ENCODE measurements around the gene PEX5.

DNA sequence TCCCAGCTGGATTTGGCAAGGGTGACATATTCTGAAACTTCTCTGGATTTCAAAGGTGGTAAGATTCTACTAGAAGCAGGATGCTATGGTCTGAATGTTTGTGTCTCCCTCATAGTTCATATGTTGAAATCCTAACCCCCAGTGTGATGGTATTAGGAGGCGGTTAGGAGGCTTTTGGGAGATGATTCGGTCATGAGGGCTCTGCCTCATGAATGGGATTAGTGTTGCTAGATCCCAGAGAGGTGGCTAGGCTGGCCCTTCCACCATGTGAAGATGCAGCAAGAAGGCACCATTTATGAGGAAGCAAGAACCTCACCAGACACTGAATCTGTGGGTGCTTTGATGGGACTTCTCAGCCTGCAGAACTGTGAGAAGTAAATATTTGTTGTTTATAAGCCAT, 11.0 kb upstream of the PEX5 start:
- TF ChIP-seq, protein P1, sequence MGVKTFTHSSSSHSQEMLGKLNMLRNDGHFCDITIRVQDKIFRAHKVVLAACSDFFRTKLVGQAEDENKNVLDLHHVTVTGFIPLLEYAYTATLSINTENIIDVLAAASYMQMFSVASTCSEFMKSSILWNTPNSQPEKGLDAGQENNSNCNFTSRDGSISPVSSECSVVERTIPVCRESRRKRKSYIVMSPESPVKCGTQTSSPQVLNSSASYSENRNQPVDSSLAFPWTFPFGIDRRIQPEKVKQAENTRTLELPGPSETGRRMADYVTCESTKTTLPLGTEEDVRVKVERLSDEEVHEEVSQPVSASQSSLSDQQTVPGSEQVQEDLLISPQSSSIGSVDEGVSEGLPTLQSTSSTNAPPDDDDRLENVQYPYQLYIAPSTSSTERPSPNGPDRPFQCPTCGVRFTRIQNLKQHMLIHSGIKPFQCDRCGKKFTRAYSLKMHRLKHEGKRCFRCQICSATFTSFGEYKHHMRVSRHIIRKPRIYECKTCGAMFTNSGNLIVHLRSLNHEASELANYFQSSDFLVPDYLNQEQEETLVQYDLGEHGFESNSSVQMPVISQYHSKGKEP (tag by site-specific recombination; IDR thresholded peaks at IDR 0.05) = no peak
- TF ChIP-seq GLI2 (tag by site-specific recombination; IDR thresholded peaks at IDR 0.05; ENCODE audit: borderline replicate concordance, low read depth) (no peak), HOXC10 (CRISPR knock-in tag; IDR thresholded peaks at IDR 0.05) (no peak), ZNF24 (tag by site-specific recombination; IDR thresholded peaks at IDR 0.05) (no peak), KLF16 (tag by site-specific recombination; IDR thresholded peaks at IDR 0.05) (no peak), ZNF114 (tag by site-specific recombination; IDR thresholded peaks at IDR 0.05) (no peak)
- TF ChIP-seq, protein P2, sequence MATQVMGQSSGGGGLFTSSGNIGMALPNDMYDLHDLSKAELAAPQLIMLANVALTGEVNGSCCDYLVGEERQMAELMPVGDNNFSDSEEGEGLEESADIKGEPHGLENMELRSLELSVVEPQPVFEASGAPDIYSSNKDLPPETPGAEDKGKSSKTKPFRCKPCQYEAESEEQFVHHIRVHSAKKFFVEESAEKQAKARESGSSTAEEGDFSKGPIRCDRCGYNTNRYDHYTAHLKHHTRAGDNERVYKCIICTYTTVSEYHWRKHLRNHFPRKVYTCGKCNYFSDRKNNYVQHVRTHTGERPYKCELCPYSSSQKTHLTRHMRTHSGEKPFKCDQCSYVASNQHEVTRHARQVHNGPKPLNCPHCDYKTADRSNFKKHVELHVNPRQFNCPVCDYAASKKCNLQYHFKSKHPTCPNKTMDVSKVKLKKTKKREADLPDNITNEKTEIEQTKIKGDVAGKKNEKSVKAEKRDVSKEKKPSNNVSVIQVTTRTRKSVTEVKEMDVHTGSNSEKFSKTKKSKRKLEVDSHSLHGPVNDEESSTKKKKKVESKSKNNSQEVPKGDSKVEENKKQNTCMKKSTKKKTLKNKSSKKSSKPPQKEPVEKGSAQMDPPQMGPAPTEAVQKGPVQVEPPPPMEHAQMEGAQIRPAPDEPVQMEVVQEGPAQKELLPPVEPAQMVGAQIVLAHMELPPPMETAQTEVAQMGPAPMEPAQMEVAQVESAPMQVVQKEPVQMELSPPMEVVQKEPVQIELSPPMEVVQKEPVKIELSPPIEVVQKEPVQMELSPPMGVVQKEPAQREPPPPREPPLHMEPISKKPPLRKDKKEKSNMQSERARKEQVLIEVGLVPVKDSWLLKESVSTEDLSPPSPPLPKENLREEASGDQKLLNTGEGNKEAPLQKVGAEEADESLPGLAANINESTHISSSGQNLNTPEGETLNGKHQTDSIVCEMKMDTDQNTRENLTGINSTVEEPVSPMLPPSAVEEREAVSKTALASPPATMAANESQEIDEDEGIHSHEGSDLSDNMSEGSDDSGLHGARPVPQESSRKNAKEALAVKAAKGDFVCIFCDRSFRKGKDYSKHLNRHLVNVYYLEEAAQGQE (tag by site-specific recombination; IDR thresholded peaks at IDR 0.05) = no peak

Data from HEK293 (cell line).